Embryonic facial prominence (tissue), 1 donor: ENCODE results near the gene CCDC50.

Experiments used
- DNase-seq: peaks from one replicate; pipeline ENCODE4 v3.0.0-alpha.2; 2016; ENCODE audit errors: extremely low spot score

CCDC50 gene

DNA sequence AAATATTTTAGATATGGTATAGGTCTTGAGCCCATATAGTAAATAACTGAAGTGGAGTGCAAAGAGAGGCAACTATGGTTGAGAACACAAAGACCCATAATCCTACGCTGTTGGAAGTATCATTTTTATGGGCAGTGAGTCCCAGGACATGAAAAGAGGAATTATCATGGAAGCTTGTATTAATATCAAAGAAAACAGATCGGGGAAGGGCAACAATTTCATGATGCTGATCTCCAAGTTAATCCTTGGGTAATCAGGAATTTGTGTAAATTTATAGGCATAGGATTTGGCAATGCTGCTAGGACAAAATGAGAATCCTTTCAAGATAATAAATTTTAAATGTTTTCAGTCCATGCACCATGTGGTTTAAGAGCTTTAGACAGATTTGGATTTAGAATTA is 91.6 kb downstream of the CCDC50 start:
- no peak for DNase-seq

DNA sequence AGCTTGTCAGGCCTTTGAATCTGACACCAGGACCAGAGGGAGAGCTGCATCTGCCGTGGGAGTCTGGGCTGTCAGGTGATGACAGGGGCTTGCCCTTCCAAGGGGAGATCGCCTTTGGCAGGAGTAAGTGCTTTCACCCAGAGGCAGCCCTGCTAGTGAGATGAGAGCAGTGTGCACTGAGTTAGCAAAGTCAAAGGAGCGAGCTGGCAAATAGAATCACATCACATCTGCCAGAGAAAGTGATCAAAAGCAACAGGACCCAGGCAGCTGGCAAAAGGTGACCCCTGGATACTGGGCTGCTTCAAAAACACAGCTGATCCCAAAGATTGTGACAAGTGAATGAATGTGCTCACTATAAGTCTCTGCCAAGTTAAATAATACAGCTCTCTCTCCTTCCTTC is 95.7 kb downstream of the CCDC50 start:
- no peak for DNase-seq

DNA sequence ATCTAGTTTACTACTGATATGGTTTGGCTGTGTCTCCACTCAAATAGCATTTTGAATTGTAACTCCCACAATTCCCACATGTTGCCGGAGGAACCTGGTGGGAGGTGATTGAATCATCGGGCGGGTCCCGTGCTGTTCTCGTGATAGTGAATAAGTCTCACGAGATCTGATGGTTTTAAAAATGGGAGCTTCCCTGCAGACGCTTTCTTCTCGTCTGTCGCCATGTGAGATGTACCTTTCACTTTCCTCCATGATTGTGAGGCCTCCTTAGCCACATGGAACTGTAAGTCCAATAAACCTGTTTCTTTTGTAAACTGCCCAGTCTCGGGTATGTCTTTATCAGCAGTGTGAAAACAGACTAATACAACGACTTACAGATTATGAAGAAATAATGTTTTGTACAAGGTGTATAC is 96.1 kb downstream of the CCDC50 start:
- no peak for DNase-seq

DNA sequence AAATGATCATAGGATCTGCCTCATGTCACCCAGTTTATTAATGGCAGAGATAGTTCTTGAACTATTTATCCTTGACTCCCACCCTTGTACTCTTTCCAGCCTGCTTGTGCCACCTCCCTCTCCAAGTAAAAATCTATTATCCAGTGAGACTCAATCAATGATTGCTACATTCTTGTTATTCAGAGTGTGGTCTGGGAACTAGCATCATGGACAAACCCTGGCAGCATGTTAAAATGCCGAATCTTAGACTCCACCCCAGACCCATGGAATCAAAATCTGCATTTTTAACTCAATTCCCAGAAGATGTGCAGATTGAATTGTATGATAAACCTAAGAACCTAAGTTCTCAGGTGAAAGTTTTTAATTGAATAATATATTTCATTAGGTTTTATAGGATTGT is 97.1 kb downstream of the CCDC50 start:
- no peak for DNase-seq

DNA sequence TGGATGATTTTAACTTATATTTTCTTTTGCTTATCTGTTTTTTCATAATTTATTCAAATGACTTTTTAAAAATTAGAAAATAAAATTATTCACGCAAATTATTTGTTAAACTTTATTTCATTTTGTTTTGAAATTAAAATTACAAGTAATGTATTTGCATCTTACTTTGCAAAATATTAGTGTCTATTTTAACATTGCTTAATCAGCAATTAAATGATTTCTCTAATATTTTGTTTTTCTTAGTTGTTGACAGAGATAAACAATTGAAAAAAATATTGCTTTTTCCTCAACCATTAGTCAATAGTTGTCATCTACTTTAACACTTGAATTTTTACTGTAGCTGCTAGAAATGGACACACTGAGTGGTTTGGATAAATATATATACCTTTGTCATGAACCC is 99.0 kb downstream of the CCDC50 start:
- DNase-seq, result no peak

- no peak for DNase-seq
Observed at GRCh38 chr3:191430103-191430502, 100.9 kb downstream of the CCDC50 start.

GRCh38 chr3:191431160-191431822 is 102.1 kb downstream of the CCDC50 start:
- DNase-seq, result no peak

- DNase-seq, result no peak
Observed at GRCh38 chr3:191432162-191432561, 103.0 kb downstream of the CCDC50 start.

DNA sequence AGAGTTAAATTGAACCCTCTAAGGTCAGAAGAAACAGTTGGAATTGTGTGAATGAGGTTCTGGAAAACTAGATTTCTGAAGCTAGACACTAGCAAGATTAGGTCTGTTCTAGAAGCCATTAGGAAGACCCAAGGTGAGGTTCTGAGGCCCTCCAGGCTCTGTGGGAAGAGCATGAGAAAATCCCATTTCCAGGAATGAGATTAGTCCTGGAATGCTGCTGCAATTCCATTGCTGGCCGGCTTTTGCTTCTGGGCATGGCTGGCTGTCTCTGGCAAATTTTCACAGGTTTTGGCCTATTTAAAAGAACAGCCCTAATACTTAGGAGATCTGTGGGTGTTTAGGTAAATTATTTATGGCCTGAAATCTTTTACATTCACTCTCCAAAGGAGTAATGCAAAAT is 104.8 kb downstream of the CCDC50 start:
- no peak for DNase-seq

DNA sequence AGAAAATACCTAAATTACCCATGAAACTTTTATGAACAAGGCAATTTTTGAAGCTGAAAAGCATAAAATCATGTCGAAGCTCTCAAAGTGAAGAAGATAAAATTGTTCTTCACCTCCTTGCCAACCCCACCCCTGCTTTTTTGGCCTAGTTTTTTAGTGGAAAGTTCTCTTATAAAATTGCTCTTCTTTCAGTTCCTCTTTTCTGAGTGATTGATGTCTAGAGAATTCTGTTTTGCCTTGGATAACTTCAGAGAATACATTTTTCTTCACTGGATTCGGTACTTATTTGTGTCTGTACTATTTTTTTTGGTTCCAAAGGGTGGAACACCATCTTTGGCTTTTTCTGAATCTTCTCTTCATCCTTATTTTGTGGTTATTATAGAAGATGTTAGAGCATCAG is 106.8 kb downstream of the CCDC50 start:
- no peak for DNase-seq

DNA sequence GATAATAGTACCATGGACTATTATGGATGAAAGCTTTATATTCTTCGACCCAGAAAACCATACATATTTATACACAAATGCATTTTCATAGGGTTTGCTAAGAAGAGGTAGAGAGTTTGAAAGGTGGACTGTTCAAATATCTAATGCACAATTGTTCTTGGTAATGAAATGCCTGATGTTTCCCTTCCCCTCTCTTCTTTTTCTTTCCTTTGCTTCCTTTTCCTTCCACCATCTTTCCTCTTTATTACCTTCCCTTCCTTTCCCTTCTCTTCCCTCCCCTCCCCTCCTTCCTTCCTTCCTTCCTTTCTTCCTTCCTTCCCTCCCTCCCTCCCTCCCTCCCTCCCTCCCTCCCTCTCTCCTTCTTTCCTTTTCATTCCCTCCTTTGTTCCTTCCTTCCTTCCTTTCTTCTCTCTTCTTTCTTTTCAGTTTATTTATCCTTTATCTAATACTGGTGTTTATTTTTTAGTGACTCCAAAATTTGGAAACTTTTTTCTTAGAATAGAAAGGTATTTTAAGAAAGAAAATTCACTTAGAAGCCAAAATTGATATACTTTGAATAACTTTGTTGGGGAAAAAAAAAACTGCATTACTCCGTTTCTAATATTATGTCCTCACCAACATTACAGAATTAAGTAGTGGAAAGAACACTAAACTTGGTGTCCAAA is 109.1 kb downstream of the CCDC50 start:
- DNase-seq, result no peak

DNA sequence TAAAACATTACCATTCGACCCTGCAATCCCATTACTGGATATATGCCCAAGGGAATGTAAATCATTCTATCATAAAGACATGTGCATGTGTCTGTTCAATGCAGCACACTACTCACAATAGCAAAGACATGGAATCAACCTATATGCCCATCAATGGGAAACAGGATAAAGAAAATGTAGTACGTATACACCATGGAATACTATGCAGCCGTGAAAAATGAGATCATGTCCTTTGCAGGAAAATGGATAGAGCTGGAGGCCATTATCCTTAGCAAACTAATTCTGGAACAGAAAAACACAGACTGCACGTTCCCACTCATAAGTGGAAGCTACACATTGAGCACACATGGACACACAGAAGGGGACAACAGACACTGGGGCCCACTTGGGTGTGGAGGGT is 111.3 kb downstream of the CCDC50 start:
- no peak for DNase-seq

- DNase-seq, result no peak
Observed at GRCh38 chr3:191441687-191442086, 112.5 kb downstream of the CCDC50 start.

- no peak for DNase-seq
Observed at GRCh38 chr3:191444569-191444968, 115.4 kb downstream of the CCDC50 start.
